ENCODE measurements around the gene PHKG2. TPM values are rescaled to one million over a fixed set of nuclear protein-coding genes. Genes with fewer than 3 reads are reported as not detected.

The PHKG2 gene
- total RNA-seq, 1 experiment from 2014 or later = 26.4 TPM

DNA sequence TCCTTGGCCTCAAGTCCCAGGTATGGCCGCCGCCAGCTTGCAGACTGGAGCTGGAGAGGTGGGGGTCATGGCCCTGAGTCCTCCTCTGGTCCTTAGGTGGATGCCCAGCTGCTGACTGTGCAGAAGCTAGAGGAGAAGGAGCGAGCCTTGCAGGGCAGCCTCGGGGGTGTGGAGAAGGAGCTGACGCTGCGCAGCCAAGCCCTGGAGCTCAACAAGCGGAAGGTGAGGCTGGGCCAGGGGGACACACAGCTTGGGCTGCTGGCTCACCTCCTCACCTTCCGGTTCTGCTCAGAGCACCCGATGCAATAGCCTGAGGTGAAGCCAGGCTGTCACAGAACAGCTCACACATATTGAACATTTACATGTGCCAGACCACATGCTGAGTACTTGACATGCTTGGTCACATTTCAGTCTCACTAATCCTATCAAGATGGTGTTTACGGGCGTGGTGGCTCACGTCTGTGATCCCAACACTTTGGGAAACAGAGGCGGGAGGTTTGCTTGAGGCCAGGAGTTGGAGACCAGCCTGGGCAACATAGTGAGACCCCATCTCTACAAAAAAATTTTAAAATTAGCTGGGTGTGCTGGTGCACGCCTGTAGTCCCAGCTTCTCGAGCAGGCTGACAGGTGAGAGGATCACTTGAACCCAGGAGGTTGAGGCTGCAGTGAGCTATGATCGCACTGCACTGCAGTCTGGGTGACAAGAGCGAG, 21.3 kb downstream of the PHKG2 start:
- no peak overlapping the region for H3K27ac ChIP-seq
- H3K4me3 ChIP-seq = no peak overlapping the region
- H3K4me1 ChIP-seq = no peaks in the 10 kb centered on the region
- no peak for DNase-seq
- H3K36me3 ChIP-seq = peaks cover 73% of the 10 kb centered on the region
- no peaks in the 10 kb centered on the region for H3K27me3 ChIP-seq
- no peaks in the 10 kb centered on the region for H3K9me3 ChIP-seq (replicated peaks)

DNA sequence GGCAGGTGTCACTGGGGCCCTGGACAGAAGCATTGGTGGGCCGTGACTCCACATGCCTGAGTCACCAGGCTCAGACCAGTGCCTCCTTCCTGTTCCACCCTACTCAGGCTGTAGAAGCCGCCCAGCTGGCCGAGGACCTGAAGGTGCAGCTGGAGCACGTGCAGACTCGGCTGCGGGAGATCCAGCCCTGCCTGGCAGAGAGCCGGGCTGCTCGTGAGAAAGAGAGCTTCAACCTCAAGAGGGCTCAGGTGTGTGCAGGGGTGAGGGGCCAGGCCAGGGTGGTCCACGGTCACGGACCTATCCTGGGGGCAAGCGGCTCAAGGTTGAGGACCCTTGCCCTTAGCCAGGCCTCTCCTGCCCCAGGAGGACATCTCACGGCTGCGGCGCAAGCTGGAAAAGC, 23.5 kb downstream of the PHKG2 start:
- Histone ChIP-seq H3K27ac (no peak overlapping the region), H3K36me3 (peaks cover 63% of the 10 kb centered on the region), H3K4me3 (no peak overlapping the region), H3K9me3 (replicated peaks) (no peaks in the 10 kb centered on the region), H3K4me1 (peaks cover 4% of the 10 kb centered on the region; the same call in 1 of the 2 replicates), H3K27me3 (no peaks in the 10 kb centered on the region)
- DNase-seq = no peak

- Histone ChIP-seq H3K27ac (no peak overlapping the region), H3K27me3 (no peaks in the 10 kb centered on the region), H3K36me3 (peaks cover 44% of the 10 kb centered on the region), H3K9me3 (replicated peaks) (no peaks in the 10 kb centered on the region), H3K4me1 (peaks cover 5% of the 10 kb centered on the region; the same call in 1 of the 2 replicates), H3K4me3 (no peak overlapping the region)
- no peak for DNase-seq
Observed at GRCh38 chr16:30773826-30774225, 25.6 kb downstream of the PHKG2 start.

DNA sequence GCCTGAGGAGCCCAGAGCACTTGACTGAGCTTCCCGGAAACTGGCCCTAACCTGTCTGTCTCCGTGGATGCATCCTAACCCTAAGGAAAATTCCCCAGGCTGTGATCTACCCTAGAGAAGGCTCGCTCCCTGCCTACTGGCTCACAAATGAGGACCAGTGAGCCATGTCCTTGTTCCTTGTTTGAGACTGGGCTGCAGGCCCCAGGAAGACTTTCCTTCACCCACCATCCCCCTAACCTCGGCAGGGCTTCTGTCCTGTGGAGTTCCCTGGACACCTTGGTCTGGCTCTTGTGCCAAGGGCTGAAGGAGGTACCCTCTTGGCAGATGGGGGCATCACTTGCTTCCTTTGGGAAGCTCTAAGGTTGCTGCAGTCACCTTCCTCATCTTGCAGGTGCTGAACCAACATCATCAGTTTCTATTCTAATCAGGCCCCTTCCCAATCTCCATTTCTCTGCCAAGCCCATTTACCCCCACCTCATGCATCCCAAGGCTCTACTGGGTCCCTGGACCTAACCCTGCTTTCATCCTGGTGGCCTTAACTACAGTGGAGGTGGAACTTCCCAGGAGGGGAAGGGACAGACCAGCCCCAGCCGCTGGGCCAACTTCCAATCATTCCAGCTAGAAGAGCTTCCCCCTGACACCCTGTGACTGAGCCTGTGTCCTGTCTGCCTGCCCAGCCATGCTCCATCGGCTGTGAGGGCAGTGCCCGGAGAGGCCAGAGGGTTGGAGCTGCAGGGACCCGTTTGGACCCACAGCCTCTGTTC, 26.3 kb downstream of the PHKG2 start:
- Histone ChIP-seq H3K9me3 (replicated peaks) (no peaks in the 10 kb centered on the region), H3K27me3 (no peaks in the 10 kb centered on the region), H3K4me3 (peak overlapping the region; percentile 76), H3K27ac (no peak overlapping the region), H3K36me3 (peaks cover 40% of the 10 kb centered on the region), H3K4me1 (peaks cover 5% of the 10 kb centered on the region; the same call in 1 of the 2 replicates)
- DNase-seq = no peak

DNA sequence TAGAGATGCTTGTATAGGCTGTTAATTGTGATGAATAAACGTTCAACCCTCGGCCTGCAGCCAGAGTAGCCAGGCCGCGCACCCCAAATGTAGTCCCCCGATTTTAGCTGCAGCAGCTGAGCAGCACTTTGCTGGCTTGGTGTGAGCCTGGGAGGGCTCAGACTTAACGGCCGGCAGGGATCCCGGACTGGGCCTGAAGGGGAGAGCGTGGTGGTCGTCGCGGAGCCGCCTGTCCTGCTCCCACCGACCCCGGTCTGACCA, 26.8 kb downstream of the PHKG2 start:
- peak overlapping the region; percentile 76 for H3K4me3 ChIP-seq
- H3K4me1 ChIP-seq = peaks cover 5% of the 10 kb centered on the region; the same call in 1 of the 2 replicates
- no peaks in the 10 kb centered on the region for H3K9me3 ChIP-seq (replicated peaks)
- H3K27ac ChIP-seq = peak overlapping the region; percentile 81; the same call in 1 of the 2 replicates
- H3K36me3 ChIP-seq = peaks cover 42% of the 10 kb centered on the region
- no peaks in the 10 kb centered on the region for H3K27me3 ChIP-seq
- no peak for DNase-seq

DNA sequence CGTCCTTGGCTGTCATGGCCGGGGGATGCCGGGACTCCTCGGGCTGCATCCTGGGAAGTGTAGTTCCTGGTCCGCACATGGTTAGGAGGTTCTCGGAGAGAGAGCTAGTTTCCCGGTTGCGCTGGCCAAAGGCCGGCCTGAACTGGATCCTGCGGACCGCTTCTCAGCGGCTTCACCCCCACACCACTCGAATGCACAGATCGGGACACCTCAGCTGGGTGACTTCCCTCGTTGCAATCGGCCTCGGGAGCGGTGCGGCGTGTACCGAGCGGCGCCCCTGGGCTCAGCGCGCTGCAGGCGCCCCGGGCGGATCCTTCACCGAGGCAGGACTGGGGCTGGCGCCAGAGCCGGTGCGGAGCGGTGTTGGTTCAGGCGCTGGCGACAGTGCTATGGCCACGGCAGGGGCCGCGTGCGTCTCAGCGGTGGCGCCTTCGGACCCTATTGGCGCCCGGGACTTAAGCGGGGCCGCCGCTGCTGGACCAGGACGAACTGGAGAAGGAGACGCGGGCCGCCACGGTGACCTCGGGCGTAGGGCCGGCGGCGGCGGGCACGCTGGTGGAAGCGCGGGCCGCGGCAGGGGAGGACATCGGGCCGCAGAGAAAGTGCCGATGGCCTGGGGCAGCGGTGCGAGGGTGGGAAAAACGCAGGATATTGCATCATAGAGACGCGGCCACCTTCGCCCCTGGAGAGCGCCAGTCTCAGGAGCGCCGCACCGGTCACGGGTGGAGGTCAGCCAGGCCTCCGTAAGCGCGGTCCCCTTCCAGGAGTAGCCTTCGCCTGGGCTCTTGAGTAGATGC, 27.4 kb downstream of the PHKG2 start:
- Histone ChIP-seq H3K27me3 (no peaks in the 10 kb centered on the region), H3K4me1 (peaks cover 5% of the 10 kb centered on the region; the same call in 1 of the 2 replicates), H3K4me3 (peak overlapping the region; percentile 76), H3K36me3 (peaks cover 38% of the 10 kb centered on the region), H3K27ac (peak overlapping the region; percentile 81), H3K9me3 (replicated peaks) (no peaks in the 10 kb centered on the region)
- peak; percentile 89 to 90 for DNase-seq

DNA sequence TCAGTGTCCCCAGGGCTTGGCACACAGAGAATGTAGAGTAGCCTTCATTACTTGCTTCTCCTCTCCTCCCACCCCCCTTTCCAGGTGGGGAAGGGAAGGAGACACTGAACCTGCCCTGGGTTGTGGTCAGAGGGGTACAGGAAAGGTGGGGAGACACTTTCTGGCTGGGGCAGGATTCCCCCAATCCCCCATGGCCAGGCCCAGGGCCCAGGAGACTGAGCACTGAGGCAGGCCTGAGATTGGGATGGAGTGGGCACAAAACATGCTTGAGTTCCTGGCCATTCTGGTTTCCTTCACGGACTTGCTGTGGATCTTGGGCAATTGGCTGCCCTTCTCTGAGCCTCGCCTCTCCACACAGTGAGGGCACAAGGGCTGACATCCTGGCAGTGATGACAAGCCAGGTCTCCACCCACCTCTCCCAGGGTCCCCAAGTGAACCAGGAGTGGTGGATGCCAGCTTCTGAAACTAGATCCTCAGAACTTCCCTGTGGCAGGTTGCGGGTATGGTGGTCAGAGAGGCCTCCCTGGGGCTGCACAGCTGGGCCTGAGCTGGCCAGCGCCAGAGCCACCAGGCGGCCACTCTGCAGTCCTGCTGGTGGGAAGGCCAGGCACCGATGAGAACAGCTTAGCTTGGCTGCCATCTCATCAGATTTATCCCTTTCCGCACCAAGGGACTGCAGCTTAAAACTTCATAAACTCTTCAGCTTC, 29.5 kb downstream of the PHKG2 start:
- DNase-seq = no peak

GRCh38 chr16:30778549-30779244, 30.5 kb downstream of the PHKG2 start:
- DNase-seq = peak; percentile 37 to 58
- Histone ChIP-seq H3K4me1 (peaks cover 5% of the 10 kb centered on the region; the same call in 1 of the 2 replicates), H3K27ac (no peak overlapping the region), H3K36me3 (peaks cover 41% of the 10 kb centered on the region), H3K9me3 (replicated peaks) (no peaks in the 10 kb centered on the region), H3K27me3 (no peaks in the 10 kb centered on the region), H3K4me3 (no peak overlapping the region)

More for the DNA sequence above, 29.5 kb downstream of the PHKG2 start:
- H3K4me1 ChIP-seq = peaks cover 5% of the 10 kb centered on the region; the same call in 1 of the 2 replicates
- H3K9me3 ChIP-seq (replicated peaks) = no peaks in the 10 kb centered on the region
- H3K36me3 ChIP-seq = peaks cover 36% of the 10 kb centered on the region
- no peaks in the 10 kb centered on the region for H3K27me3 ChIP-seq
- H3K27ac ChIP-seq = no peak overlapping the region
- H3K4me3 ChIP-seq = no peak overlapping the region

GRCh38 chr16:30779596-30779995, 31.4 kb downstream of the PHKG2 start:
- Histone ChIP-seq H3K27ac (no peak overlapping the region), H3K4me3 (no peak overlapping the region), H3K36me3 (peaks cover 35% of the 10 kb centered on the region), H3K4me1 (peaks cover 5% of the 10 kb centered on the region; the same call in 1 of the 2 replicates), H3K9me3 (replicated peaks) (no peaks in the 10 kb centered on the region), H3K27me3 (no peaks in the 10 kb centered on the region)
- no peak for DNase-seq

GRCh38 chr16:30780021-30780420, 31.8 kb downstream of the PHKG2 start:
- H3K4me1 ChIP-seq = peaks cover 5% of the 10 kb centered on the region; the same call in 1 of the 2 replicates
- peaks cover 34% of the 10 kb centered on the region for H3K36me3 ChIP-seq
- H3K27me3 ChIP-seq = no peaks in the 10 kb centered on the region
- no peaks in the 10 kb centered on the region for H3K9me3 ChIP-seq (replicated peaks)
- no peak overlapping the region for H3K4me3 ChIP-seq
- H3K27ac ChIP-seq = no peak overlapping the region
- DNase-seq = no peak

GRCh38 chr16:30780549-30780948, 32.3 kb downstream of the PHKG2 start:
- H3K4me1 ChIP-seq = peaks cover 5% of the 10 kb centered on the region; the same call in 1 of the 2 replicates
- no peak for DNase-seq
- H3K27ac ChIP-seq = no peak overlapping the region
- H3K9me3 ChIP-seq (replicated peaks) = no peaks in the 10 kb centered on the region
- H3K4me3 ChIP-seq = no peak overlapping the region
- H3K36me3 ChIP-seq = peaks cover 34% of the 10 kb centered on the region
- H3K27me3 ChIP-seq = no peaks in the 10 kb centered on the region

- no peak for DNase-seq
- no peak overlapping the region for H3K4me3 ChIP-seq
- H3K36me3 ChIP-seq = peaks cover 36% of the 10 kb centered on the region
- no peak overlapping the region for H3K27ac ChIP-seq
- no peaks in the 10 kb centered on the region for H3K9me3 ChIP-seq (replicated peaks)
- H3K27me3 ChIP-seq = no peaks in the 10 kb centered on the region
- H3K4me1 ChIP-seq = no peaks in the 10 kb centered on the region; the same call in 1 of the 2 replicates
Observed at GRCh38 chr16:30782486-30783279, 34.5 kb downstream of the PHKG2 start.

Measured in SJCRH30 (cell line).